GM23248 (cell line): ENCODE data around the gene STUM.

ENCODE experiments used
- EZH2 ChIP-seq: fragments of 200-600 bp; sonication (generic); IDR thresholded peaks from 2 replicates; pipeline ENCODE4 v1.6.1; 2018; ENCODE audit warnings: antibody characterized with exemption, mild to moderate bottlenecking; ENCODE audit not compliant: insufficient read depth, poor library complexity, severe bottlenecking
- EZH2phosphoT487 ChIP-seq: fragments of 200-600 bp; sonication (generic); IDR thresholded peaks from 2 replicates; pipeline ENCODE4 v1.6.1; 2018; ENCODE audit warnings: antibody characterized with exemption, moderate library complexity, mild to moderate bottlenecking, low read depth; ENCODE audit not compliant: insufficient read depth

GRCh38 chr1:226533220-226533619 is 15.3 kb upstream of the STUM start:
- TF ChIP-seq EZH2phosphoT487: no peak
- TF ChIP-seq EZH2: no peak
